Stimulated activated CD4-positive, alpha-beta T cell treated with anti-CD3 and anti-CD28 coated beads, Interleukin-15, amount 100 ng/mL, for 48 hours (primary cell): Measurements from ENCODE around the gene PCK1.

ENCODE experiments used
- DNase-seq, 2 donors: peaks; one replicate each; pipeline ENCODE4 v3.0.0-alpha.2; 2020; ENCODE audit warnings: low read depth in 2 of 2

Gene PCK1

GRCh38 chr20:57576617-57577550, 16.0 kb downstream of the PCK1 start:
- DNase-seq, result no peak

- no peak for DNase-seq
These were observed 17.0 kb downstream of the PCK1 start for GRCh38 chr20:57577679-57578475.

GRCh38 chr20:57578476-57579165, 17.7 kb downstream of the PCK1 start:
- no peak for DNase-seq

- no peak for DNase-seq
These were observed 18.5 kb downstream of the PCK1 start for GRCh38 chr20:57579331-57579897.

- no peak for DNase-seq
These were observed 19.1 kb downstream of the PCK1 start for GRCh38 chr20:57579898-57580447.

GRCh38 chr20:57580478-57581201, 19.7 kb downstream of the PCK1 start:
- DNase-seq, result no peak

- DNase-seq, result no peak
These were observed 20.5 kb downstream of the PCK1 start for GRCh38 chr20:57581202-57582028.

GRCh38 chr20:57582029-57582378, 21.1 kb downstream of the PCK1 start:
- no peak for DNase-seq

- no peak for DNase-seq
These were observed 21.8 kb downstream of the PCK1 start for GRCh38 chr20:57582432-57583288.

- DNase-seq, result no peak
These were observed 22.7 kb downstream of the PCK1 start for GRCh38 chr20:57583289-57584257.

GRCh38 chr20:57584768-57585461, 24.0 kb downstream of the PCK1 start:
- no peak for DNase-seq

- no peak for DNase-seq
These were observed 24.7 kb downstream of the PCK1 start for GRCh38 chr20:57585466-57586213.

GRCh38 chr20:57586370-57586793, 25.5 kb downstream of the PCK1 start:
- no peak for DNase-seq

GRCh38 chr20:57586943-57587277, 26.0 kb downstream of the PCK1 start:
- DNase-seq, result no peak

- DNase-seq, result no peak
These were observed 26.5 kb downstream of the PCK1 start for GRCh38 chr20:57587278-57587988.

- DNase-seq, result no peak
These were observed 27.1 kb downstream of the PCK1 start for GRCh38 chr20:57587989-57588377.
